CMK (cell line): Measurements from ENCODE around the gene GJC1.

Experiments used
- DNase-seq: peaks from one replicate; pipeline ENCODE4 v3.0.0-alpha.2; 2010; ENCODE audit warnings: low read depth

Gene GJC1

GRCh38 chr17:44776628-44777393 is 53.3 kb downstream of the GJC1 start:
- DNase-seq: no peak

GRCh38 chr17:44775838-44776621 is 54.1 kb downstream of the GJC1 start:
- no peak for DNase-seq

- peak; percentile 94 for DNase-seq
Measured at GRCh38 chr17:44775136-44775837, 54.8 kb downstream of the GJC1 start.

- DNase-seq: peak; percentile 40
Measured at GRCh38 chr17:44774271-44775135, 55.6 kb downstream of the GJC1 start.

GRCh38 chr17:44773140-44773539 is 56.9 kb downstream of the GJC1 start:
- DNase-seq: no peak

GRCh38 chr17:44772308-44773045 is 57.6 kb downstream of the GJC1 start:
- no peak for DNase-seq

GRCh38 chr17:44770166-44770925 is 59.7 kb downstream of the GJC1 start:
- no peak for DNase-seq

- no peak for DNase-seq
Measured at GRCh38 chr17:44769647-44770084, 60.4 kb downstream of the GJC1 start.

- no peak for DNase-seq
Measured at GRCh38 chr17:44769230-44769629, 60.9 kb downstream of the GJC1 start.

GRCh38 chr17:44768505-44769142 is 61.5 kb downstream of the GJC1 start:
- peak; percentile 76 for DNase-seq

GRCh38 chr17:44767493-44767892 is 62.6 kb downstream of the GJC1 start:
- DNase-seq: peak; percentile 75

GRCh38 chr17:44766409-44767038 is 63.6 kb downstream of the GJC1 start:
- DNase-seq: no peak

- DNase-seq: no peak
Measured at GRCh38 chr17:44765965-44766364, 64.1 kb downstream of the GJC1 start.

GRCh38 chr17:44763170-44763569 is 66.9 kb downstream of the GJC1 start:
- DNase-seq: no peak

GRCh38 chr17:44761932-44762810 is 67.9 kb downstream of the GJC1 start:
- no peak for DNase-seq

GRCh38 chr17:44760474-44761308 is 69.4 kb downstream of the GJC1 start:
- DNase-seq: no peak

- no peak for DNase-seq
Measured at GRCh38 chr17:44759916-44760243, 70.2 kb downstream of the GJC1 start.
